ENCODE results near the gene PPP1CB.

GRCh38 chr2:28835781-28836180 is 84.2 kb downstream of the PPP1CB start:
- TF ChIP-seq, protein P1, sequence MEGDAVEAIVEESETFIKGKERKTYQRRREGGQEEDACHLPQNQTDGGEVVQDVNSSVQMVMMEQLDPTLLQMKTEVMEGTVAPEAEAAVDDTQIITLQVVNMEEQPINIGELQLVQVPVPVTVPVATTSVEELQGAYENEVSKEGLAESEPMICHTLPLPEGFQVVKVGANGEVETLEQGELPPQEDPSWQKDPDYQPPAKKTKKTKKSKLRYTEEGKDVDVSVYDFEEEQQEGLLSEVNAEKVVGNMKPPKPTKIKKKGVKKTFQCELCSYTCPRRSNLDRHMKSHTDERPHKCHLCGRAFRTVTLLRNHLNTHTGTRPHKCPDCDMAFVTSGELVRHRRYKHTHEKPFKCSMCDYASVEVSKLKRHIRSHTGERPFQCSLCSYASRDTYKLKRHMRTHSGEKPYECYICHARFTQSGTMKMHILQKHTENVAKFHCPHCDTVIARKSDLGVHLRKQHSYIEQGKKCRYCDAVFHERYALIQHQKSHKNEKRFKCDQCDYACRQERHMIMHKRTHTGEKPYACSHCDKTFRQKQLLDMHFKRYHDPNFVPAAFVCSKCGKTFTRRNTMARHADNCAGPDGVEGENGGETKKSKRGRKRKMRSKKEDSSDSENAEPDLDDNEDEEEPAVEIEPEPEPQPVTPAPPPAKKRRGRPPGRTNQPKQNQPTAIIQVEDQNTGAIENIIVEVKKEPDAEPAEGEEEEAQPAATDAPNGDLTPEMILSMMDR (conservative IDR thresholded peaks at IDR 0.05; ENCODE audit: low read length), result no peak
- no peak for TF ChIP-seq EZH2phosphoT487 (IDR thresholded peaks at IDR 0.05; ENCODE audit: borderline replicate concordance, low read depth, low read length)
